Liver (tissue), 9 donors: ENCODE data around the gene NCK2. TPM values are rescaled to one million over a fixed set of nuclear protein-coding genes. Genes with fewer than 3 reads are reported as not detected.

Experiments
- DNase-seq: peaks from one replicate; pipeline ENCODE4 v3.0.0-alpha.2; 2017; ENCODE audit warnings: low spot score
- H3K27ac ChIP-seq, 2 donors: one replicate each; pipeline ENCODE4 v1.7.0; 2013; ENCODE audit warnings: inconsistent platforms in 2 of 2, low read length in 2 of 2, control low read depth in 1 of 2, low read depth in 1 of 2, mild to moderate bottlenecking in 1 of 2
- H3K27me3 ChIP-seq, 4 donors: one replicate each; pipeline versions ENCODE4 v1.6.1 to v1.7.0; 2013; ENCODE audit warnings: low read length in 3 of 4, inconsistent platforms in 1 of 4, mild to moderate bottlenecking in 1 of 4, moderate library complexity in 1 of 4; ENCODE audit not compliant: control insufficient read depth in 4 of 4, insufficient read depth in 4 of 4
- H3K36me3 ChIP-seq, 4 donors: one replicate each; pipeline versions ENCODE4 v1.6.1 to v1.7.0; 2013; ENCODE audit warnings: low read length in 3 of 4, mild to moderate bottlenecking in 3 of 4, low read depth in 1 of 4, moderate library complexity in 1 of 4; ENCODE audit not compliant: control insufficient read depth in 4 of 4, insufficient read depth in 3 of 4
- H3K4me1 ChIP-seq, 4 donors: one replicate each; pipeline versions ENCODE4 v1.6.1 to v1.7.0; 2013; ENCODE audit warnings: low read length in 3 of 4, mild to moderate bottlenecking in 3 of 4, moderate library complexity in 1 of 4; ENCODE audit not compliant: control insufficient read depth in 4 of 4, insufficient read depth in 4 of 4
- H3K4me3 ChIP-seq, 3 donors: one replicate each; pipeline versions ENCODE4 v1.6.1 to v1.7.0; 2013; ENCODE audit warnings: low read length in 3 of 3, control low read depth in 1 of 3, low read depth in 1 of 3, mild to moderate bottlenecking in 1 of 3
- H3K9ac ChIP-seq, 2 donors: one replicate each; pipeline ENCODE4 v1.7.0; 2013; ENCODE audit warnings: low read length in 2 of 2, mild to moderate bottlenecking in 2 of 2, moderate library complexity in 2 of 2, control low read depth in 1 of 2, low read depth in 1 of 2
- H3K9me3 ChIP-seq, 4 donors: one replicate each; pipeline versions ENCODE4 v1.6.1 to v1.7.0; 2013; ENCODE audit warnings: low read length in 3 of 4; ENCODE audit not compliant: control insufficient read depth in 4 of 4
- ATF3 ChIP-seq: IDR thresholded peaks from 2 replicates; pipeline ENCODE4 v1.6.1; 2016; ENCODE audit warnings: antibody characterized with exemption
- CTCF ChIP-seq: fragments of 150-350 bp; IDR thresholded peaks from 2 replicates; pipeline ENCODE4 v1.5.1; 2017; ENCODE audit warnings: improper control_type of control experiment, low read depth, low read length; ENCODE audit not compliant: missing input control
- EGR1 ChIP-seq, 2 donors: IDR thresholded peaks; 2 replicates each; pipeline ENCODE4 v1.6.1; 2016 to 2018; ENCODE audit warnings: antibody characterized with exemption in 2 of 2, low read depth in 2 of 2
- FOXA1 ChIP-seq: IDR thresholded peaks from 2 replicates; pipeline ENCODE4 v1.6.1; 2016; ENCODE audit warnings: antibody characterized with exemption
- FOXA2 ChIP-seq: IDR thresholded peaks from 2 replicates; pipeline ENCODE4 v1.6.1; 2016; ENCODE audit warnings: antibody characterized with exemption
- GABPA ChIP-seq, 2 donors: IDR thresholded peaks in 1 of 2; conservative IDR thresholded peaks in 1 of 2; 2 replicates each; pipeline ENCODE4 v1.6.1; 2016; ENCODE audit warnings: antibody characterized with exemption in 2 of 2, mild to moderate bottlenecking in 1 of 2, moderate library complexity in 1 of 2
- HNF4G ChIP-seq: IDR thresholded peaks from 2 replicates; pipeline ENCODE4 v1.6.1; 2016; ENCODE audit warnings: antibody characterized with exemption
- JUND ChIP-seq, 2 donors: IDR thresholded peaks; 2 replicates each; pipeline ENCODE4 v1.6.1; 2016; ENCODE audit warnings: antibody characterized with exemption in 2 of 2
- MAX ChIP-seq: IDR thresholded peaks from 2 replicates; pipeline ENCODE4 v1.6.1; 2016; ENCODE audit warnings: antibody characterized with exemption
- NR2F2 ChIP-seq: IDR thresholded peaks from 2 replicates; pipeline ENCODE4 v1.6.1; 2016; ENCODE audit warnings: antibody characterized with exemption
- RAD21 ChIP-seq, 2 donors: IDR thresholded peaks; 2 replicates each; pipeline ENCODE4 v1.6.1; 2016; ENCODE audit warnings: antibody characterized with exemption in 2 of 2, mild to moderate bottlenecking in 2 of 2
- REST ChIP-seq: IDR thresholded peaks from 2 replicates; pipeline ENCODE4 v1.6.1; 2016; ENCODE audit warnings: antibody characterized with exemption, mild to moderate bottlenecking
- RXRA ChIP-seq, 2 donors: IDR thresholded peaks; 2 replicates each; pipeline ENCODE4 v1.6.1; 2017 to 2018; ENCODE audit warnings: antibody characterized with exemption in 2 of 2, mild to moderate bottlenecking in 1 of 2
- SP1 ChIP-seq: IDR thresholded peaks from 2 replicates; pipeline ENCODE4 v1.6.1; 2018; ENCODE audit warnings: antibody characterized with exemption, mild to moderate bottlenecking
- TAF1 ChIP-seq: conservative IDR thresholded peaks from 2 replicates; pipeline ENCODE4 v1.6.1; 2016; ENCODE audit warnings: antibody characterized with exemption, mild to moderate bottlenecking
- YY1 ChIP-seq: IDR thresholded peaks from 2 replicates; pipeline ENCODE4 v1.6.1; 2016; ENCODE audit warnings: antibody characterized with exemption, mild to moderate bottlenecking
- ZBTB33 ChIP-seq: IDR thresholded peaks from 2 replicates; pipeline ENCODE4 v1.6.1; 2016; ENCODE audit warnings: antibody characterized with exemption
- WGBS: extraction: QIAGEN DNeasy Blood & Tissue Kit; methylation state at CpG from one replicate; pipeline ENCODE4 v1.1.7; 2013; 5-methylcytosine and 5-hydroxymethylcytosine counted together
- polyA plus RNA-seq, 2 donors: library from polyadenylated mRNA; stranded (reverse) in 1 of 2; unstranded in 1 of 2; fragments of 200-250 nt in 1 of 2; fragments of >200 nt in 1 of 2; fragmentation: Nextera tagmentation in 1 of 2; extraction: Ambion mirVana in 1 of 2; gene quantifications; one replicate each; pipeline versions ENCODE4 v1.2.1 to v1.2.3, GENCODE V29; 2013 to 2015
- total RNA-seq, 2 donors: library from RNA; depleted of rRNA; stranded (reverse); fragments of >200 nt; gene quantifications; one replicate each; pipeline ENCODE4 v1.2.3, GENCODE V29; 2014
- donor health status: healthy.
- donor health status: healthy.
- donor health status: healthy.
- donor health status: healthy.
- donor health status: healthy.

The NCK2 gene
- total and polyA plus RNA-seq, 4 donors: 3.4 to 15.0 (median 10.7) TPM

- Histone ChIP-seq H3K27me3 (no peaks in the 10 kb centered on the region), H3K36me3 (no peaks in the 10 kb centered on the region), H3K27ac (no peak overlapping the region), H3K9me3 (peaks cover 0 to 1% (median 0%) of the 10 kb centered on the region in 4 donors), H3K4me3 (no peak overlapping the region), H3K9ac (no peak overlapping the region), H3K4me1 (no peaks in the 10 kb centered on the region)
- 85% methylated on average over 4 of the region's 4 CpGs for WGBS
- no peak for DNase-seq
- TF ChIP-seq JUND (IDR thresholded peaks at IDR 0.05) (no peak), ATF3 (no peak), EGR1 (IDR thresholded peaks at IDR 0.05; ENCODE audit: low read depth in 2 of 2) (no peak), REST (no peak), GABPA (IDR thresholded peaks at IDR 0.05 in 1 of 2, conservative IDR thresholded peaks at IDR 0.05 in 1 of 2) (no peak), FOXA1 (no peak), FOXA2 (no peak), CTCF (no peak), ZBTB33 (no peak), HNF4G (no peak), YY1 (no peak), MAX (no peak), SP1 (no peak), NR2F2 (no peak), RXRA (IDR thresholded peaks at IDR 0.05) (no peak)
Observed at GRCh38 chr2:105917688-105918087, 173.0 kb downstream of the NCK2 start.

GRCh38 chr2:105919191-105919811 is 174.6 kb downstream of the NCK2 start:
- no peak overlapping the region for H3K9ac ChIP-seq
- WGBS: 87% methylated on average over 3 of the region's 3 CpGs
- H3K36me3 ChIP-seq: no peaks in the 10 kb centered on the region
- H3K27me3 ChIP-seq: no peaks in the 10 kb centered on the region
- peaks cover 0 to 1% (median 0%) of the 10 kb centered on the region in 4 donors for H3K9me3 ChIP-seq
- no peaks in the 10 kb centered on the region for H3K4me1 ChIP-seq
- no peak overlapping the region for H3K27ac ChIP-seq
- H3K4me3 ChIP-seq: no peak overlapping the region
- DNase-seq: no peak
- TF ChIP-seq FOXA2: no peak
- no peak for TF ChIP-seq HNF4G
- no peak for TF ChIP-seq GABPA (IDR thresholded peaks at IDR 0.05 in 1 of 2, conservative IDR thresholded peaks at IDR 0.05 in 1 of 2)
- TF ChIP-seq SP1: no peak
- TF ChIP-seq JUND (IDR thresholded peaks at IDR 0.05): no peak
- TF ChIP-seq RAD21 (IDR thresholded peaks at IDR 0.05): no peak
- TF ChIP-seq TAF1: no peak
- TF ChIP-seq CTCF: no peak
- no peak for TF ChIP-seq EGR1 (IDR thresholded peaks at IDR 0.05; ENCODE audit: low read depth in 2 of 2)
- no peak for TF ChIP-seq YY1
- no peak for TF ChIP-seq FOXA1
- TF ChIP-seq REST: no peak
- no peak for TF ChIP-seq NR2F2
